HCT116 (cell line): ENCODE results near the gene ATG16L1. TPM values are rescaled to one million over a fixed set of nuclear protein-coding genes. Genes with fewer than 3 reads are reported as not detected.

ENCODE experiments used
- ATAC-seq: fragments of 200-7000 bp; cut with Tn5 transposase; 2 replicates; pipeline ENCODE4 v1.9.1; 2020; ENCODE audit warnings: mild to moderate bottlenecking, moderate library complexity
- BruUV-seq: library from RNA; stranded (reverse); fragments of 400-500 nt; replicated peaks from 2 replicates; lab custom pipeline; 2021; lab: Mats Ljungman, UMichigan
- CTCF ChIA-PET: fragments of 300-600 bp; sonication (Branson Sonifier 250); formaldehyde crosslinking; loops from one replicate; lab custom pipeline; 2021; ENCODE audit warnings: antibody characterized with exemption; lab: Charles Lee
- POLR2A ChIA-PET: fragments of 300-600, 350-600 bp; sonication (Branson Sonifier 250); formaldehyde crosslinking; loops from one replicate; lab custom pipeline; 2021; ENCODE audit warnings: antibody characterized with exemption; lab: Charles Lee
- RAD21 ChIA-PET, 2 experiments: fragments of 300-600 bp; sonication (Branson Sonifier 250); formaldehyde crosslinking; loops; one replicate each; lab custom pipeline; 2023; ENCODE audit warnings: low total read pairs in 2 of 2; ENCODE audit not compliant: uncharacterized antibody in 2 of 2, unreplicated experiment in 2 of 2, low non-redundant PET in 1 of 2; lab: Charles Lee
- DNase-seq: peaks from one replicate; pipeline ENCODE4 v3.0.0-alpha.2; 2010; ENCODE audit warnings: low read depth, low spot score
- H2AFZ ChIP-seq: fragments of 200-600 bp; shearing (Covaris generic), sonication (generic); 2 replicates; pipeline ENCODE4 v1.6.1; 2017; ENCODE audit warnings: low read depth, mixed run types, mixed read lengths, antibody characterized with exemption, low read length; ENCODE audit not compliant: poor library complexity, severe bottlenecking
- H3K27ac ChIP-seq: 2 replicates; pipeline ENCODE4 v1.5.1; 2012; ENCODE audit warnings: low read depth, low read length
- H3K27me3 ChIP-seq: fragments of 200-600 bp; sonication (generic); 2 replicates; pipeline ENCODE4 v1.6.1; 2016; ENCODE audit warnings: mixed run types, low read length, mixed read lengths; ENCODE audit not compliant: insufficient read depth
- H3K36me3 ChIP-seq, 2 experiments: fragments of 200-500 bp in 1 of 2; fragments of 200-600 bp in 1 of 2; sonication (Bioruptor generic) in 1 of 2; sonication (generic) in 1 of 2; 2 replicates each; pipeline versions ENCODE4 v1.5.1 to v1.6.1; 2014 to 2016; ENCODE audit warnings: low read length in 2 of 2, inconsistent platforms in 1 of 2, mixed read lengths in 1 of 2, mixed run types in 1 of 2; ENCODE audit not compliant: insufficient read depth in 2 of 2, control insufficient read depth in 1 of 2
- H3K4me1 ChIP-seq, 2 experiments: fragments of 200-600 bp in 1 of 2; sonication (generic) in 1 of 2; 2 replicates each; pipeline versions ENCODE4 v1.5.1 to v1.6.1; 2012 to 2017; ENCODE audit warnings: low read length in 2 of 2, inconsistent platforms in 1 of 2, mild to moderate bottlenecking in 1 of 2, mixed read lengths in 1 of 2, mixed run types in 1 of 2, moderate library complexity in 1 of 2; ENCODE audit not compliant: insufficient read depth in 2 of 2, control insufficient read depth in 1 of 2
- H3K4me2 ChIP-seq: fragments of 200-600 bp; sonication (generic); 2 replicates; pipeline ENCODE4 v1.6.1; 2017; ENCODE audit warnings: mixed run types, low read length, mixed read lengths
- H3K4me3 ChIP-seq, 2 experiments: fragments of 200-600 bp in 1 of 2; sonication (generic) in 1 of 2; replicated peaks in 1 of 2; 2 replicates each; pipeline ENCODE4 v1.5.1; 2011 to 2016; ENCODE audit warnings: low read length in 2 of 2, control low read depth in 1 of 2, low read depth in 1 of 2, mild to moderate bottlenecking in 1 of 2, mixed read lengths in 1 of 2, mixed run types in 1 of 2
- H3K79me2 ChIP-seq: fragments of 200-600 bp; sonication (generic); 2 replicates; pipeline ENCODE4 v1.6.1; 2017; ENCODE audit warnings: mild to moderate bottlenecking, mixed run types, low read length, moderate library complexity, mixed read lengths; ENCODE audit not compliant: insufficient read depth
- H3K9ac ChIP-seq: fragments of 200-600 bp; sonication (generic); 2 replicates; pipeline ENCODE4 v1.6.1; 2016; ENCODE audit warnings: low read length, mixed read lengths
- H3K9me2 ChIP-seq: fragments of 200-600 bp; sonication (generic), shearing (Covaris generic); 2 replicates; pipeline ENCODE4 v1.6.1; 2017; ENCODE audit warnings: mixed run types, mild to moderate bottlenecking, moderate library complexity; ENCODE audit not compliant: insufficient read depth
- H3K9me3 ChIP-seq, 2 experiments: fragments of 200-500 bp in 1 of 2; fragments of 200-600 bp in 1 of 2; sonication (Bioruptor generic) in 1 of 2; sonication (generic) in 1 of 2; 2 replicates each; pipeline ENCODE4 v1.6.1; 2014 to 2017; ENCODE audit warnings: low read length in 2 of 2, mixed read lengths in 2 of 2, inconsistent platforms in 1 of 2, low read depth in 1 of 2, mild to moderate bottlenecking in 1 of 2, mixed run types in 1 of 2, moderate library complexity in 1 of 2; ENCODE audit not compliant: control insufficient read depth in 1 of 2, insufficient read depth in 1 of 2
- H4K20me1 ChIP-seq: fragments of 200-600 bp; sonication (generic), shearing (Covaris generic); 2 replicates; pipeline ENCODE4 v1.6.1; 2017; ENCODE audit warnings: mixed run types, mild to moderate bottlenecking, moderate library complexity; ENCODE audit not compliant: insufficient read depth
- ELF1 ChIP-seq: IDR thresholded peaks from 2 replicates; pipeline ENCODE4 v1.6.1; 2012; ENCODE audit warnings: low read depth, borderline replicate concordance
- EZH2phosphoT487 ChIP-seq: fragments of 200-600 bp; IDR thresholded peaks from 2 replicates; pipeline ENCODE4 v1.6.1; 2018; ENCODE audit warnings: antibody characterized with exemption, borderline replicate concordance
- SRF ChIP-seq: IDR thresholded peaks from 2 replicates; pipeline ENCODE4 v1.6.1; 2012; ENCODE audit warnings: low read depth
- TCF7L2 ChIP-seq: IDR thresholded peaks from 2 replicates; pipeline ENCODE4 v1.7.0; 2011; ENCODE audit warnings: borderline replicate concordance, inconsistent platforms; ENCODE audit not compliant: insufficient read depth, insufficient read length; ENCODE audit errors: extremely low read depth
- YY1 ChIP-seq: IDR thresholded peaks from 2 replicates; pipeline ENCODE4 v1.6.1; 2011; ENCODE audit warnings: low read length, low read depth, moderate library complexity, mild to moderate bottlenecking; ENCODE audit not compliant: insufficient replicate concordance; ENCODE audit errors: extremely low read depth
- intact Hi-C: fragments of 100-400 bp; cut with micrococcal nuclease; formaldehyde crosslinking; loops from 2 replicates; pipeline ENCODE4 v1.10.0; 2022
- total RNA-seq: library from RNA; stranded (reverse); gene quantifications from one replicate; pipeline ENCODE4 v1.2.1, GENCODE V29; 2021; ENCODE audit not compliant: unreplicated experiment
- TF ChIP-seq, protein P1 (sequence below): IDR thresholded peaks from 2 replicates; pipeline ENCODE4 v1.6.1; 2011; ENCODE audit warnings: mild to moderate bottlenecking, low read length, moderate library complexity; ENCODE audit not compliant: insufficient replicate concordance; ENCODE audit errors: extremely low read depth
- TF ChIP-seq, protein P2 (sequence below), 3 experiments: fragments of 200-600 bp in 1 of 3; sonication (generic) in 1 of 3; IDR thresholded peaks in 2 of 3; conservative IDR thresholded peaks in 1 of 3; 2 replicates each; pipeline ENCODE4 v1.5.1; 2012 to 2017; ENCODE audit warnings: low read depth in 2 of 3, low read length in 2 of 3, antibody characterized with exemption in 1 of 3, borderline replicate concordance in 1 of 3, control low read depth in 1 of 3, mild to moderate bottlenecking in 1 of 3, mixed read lengths in 1 of 3, mixed run types in 1 of 3, moderate library complexity in 1 of 3; ENCODE audit not compliant: insufficient read depth in 1 of 3

Gene ATG16L1
- total RNA-seq, 1 experiment from 2014 or later: 43.4 TPM

DNA sequence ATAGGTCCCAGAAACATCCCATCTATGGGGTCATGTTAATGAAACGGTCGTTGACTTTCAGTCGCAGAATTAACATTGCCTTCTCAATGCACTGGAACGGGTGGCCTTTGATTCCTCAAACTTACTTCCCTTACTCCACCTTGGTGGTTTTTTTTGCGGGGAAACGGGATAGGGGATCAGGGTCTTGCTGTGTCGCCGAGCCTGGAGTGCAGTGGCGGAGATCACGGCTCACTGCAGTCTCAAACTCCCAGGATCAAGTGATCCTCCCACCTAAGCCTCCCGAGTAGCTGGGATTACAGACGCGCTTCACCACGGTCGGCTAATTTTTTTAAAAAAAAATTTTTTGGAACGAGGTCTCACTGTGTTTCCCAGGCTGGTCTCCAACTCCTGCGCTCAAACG, 754 bp downstream of the ATG16L1 start:
- Histone ChIP-seq H3K27me3 (no peaks in the 10 kb centered on the region), H3K4me3 (peak overlapping the region; percentile 89 to 91), H3K36me3 (peaks cover 6 to 11% of the 10 kb centered on the region in 2 experiments; a peak in 2 of 4 replicates), H3K27ac (peak overlapping the region; percentile 56), H3K9me3 (no peaks in the 10 kb centered on the region), H3K9ac (peak overlapping the region; percentile 91), H3K4me1 (peaks cover 17 to 39% of the 10 kb centered on the region in 2 experiments), H3K79me2 (peaks cover 57% of the 10 kb centered on the region), H3K4me2 (peak overlapping the region; percentile 73), H2AFZ (no peak overlapping the region), H3K9me2 (no peaks in the 10 kb centered on the region), H4K20me1 (peaks cover 3% of the 10 kb centered on the region; the same call in 1 of the 2 replicates)
- RAD21 ChIA-PET: no interaction called here
- intact Hi-C loops: loop anchor here (5.0 to 10.0 kb wide), 4 partner anchors 100 to 645 kb away; partner anchors contain the start of gene DGKD
- no peak for TF ChIP-seq EZH2phosphoT487
- no peak for TF ChIP-seq YY1
- TF ChIP-seq TCF7L2: no peak
- no peak for TF ChIP-seq SRF
- TF ChIP-seq, protein P1, sequence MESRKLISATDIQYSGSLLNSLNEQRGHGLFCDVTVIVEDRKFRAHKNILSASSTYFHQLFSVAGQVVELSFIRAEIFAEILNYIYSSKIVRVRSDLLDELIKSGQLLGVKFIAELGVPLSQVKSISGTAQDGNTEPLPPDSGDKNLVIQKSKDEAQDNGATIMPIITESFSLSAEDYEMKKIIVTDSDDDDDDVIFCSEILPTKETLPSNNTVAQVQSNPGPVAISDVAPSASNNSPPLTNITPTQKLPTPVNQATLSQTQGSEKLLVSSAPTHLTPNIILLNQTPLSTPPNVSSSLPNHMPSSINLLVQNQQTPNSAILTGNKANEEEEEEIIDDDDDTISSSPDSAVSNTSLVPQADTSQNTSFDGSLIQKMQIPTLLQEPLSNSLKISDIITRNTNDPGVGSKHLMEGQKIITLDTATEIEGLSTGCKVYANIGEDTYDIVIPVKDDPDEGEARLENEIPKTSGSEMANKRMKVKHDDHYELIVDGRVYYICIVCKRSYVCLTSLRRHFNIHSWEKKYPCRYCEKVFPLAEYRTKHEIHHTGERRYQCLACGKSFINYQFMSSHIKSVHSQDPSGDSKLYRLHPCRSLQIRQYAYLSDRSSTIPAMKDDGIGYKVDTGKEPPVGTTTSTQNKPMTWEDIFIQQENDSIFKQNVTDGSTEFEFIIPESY: no peak
- TF ChIP-seq, protein P2, sequence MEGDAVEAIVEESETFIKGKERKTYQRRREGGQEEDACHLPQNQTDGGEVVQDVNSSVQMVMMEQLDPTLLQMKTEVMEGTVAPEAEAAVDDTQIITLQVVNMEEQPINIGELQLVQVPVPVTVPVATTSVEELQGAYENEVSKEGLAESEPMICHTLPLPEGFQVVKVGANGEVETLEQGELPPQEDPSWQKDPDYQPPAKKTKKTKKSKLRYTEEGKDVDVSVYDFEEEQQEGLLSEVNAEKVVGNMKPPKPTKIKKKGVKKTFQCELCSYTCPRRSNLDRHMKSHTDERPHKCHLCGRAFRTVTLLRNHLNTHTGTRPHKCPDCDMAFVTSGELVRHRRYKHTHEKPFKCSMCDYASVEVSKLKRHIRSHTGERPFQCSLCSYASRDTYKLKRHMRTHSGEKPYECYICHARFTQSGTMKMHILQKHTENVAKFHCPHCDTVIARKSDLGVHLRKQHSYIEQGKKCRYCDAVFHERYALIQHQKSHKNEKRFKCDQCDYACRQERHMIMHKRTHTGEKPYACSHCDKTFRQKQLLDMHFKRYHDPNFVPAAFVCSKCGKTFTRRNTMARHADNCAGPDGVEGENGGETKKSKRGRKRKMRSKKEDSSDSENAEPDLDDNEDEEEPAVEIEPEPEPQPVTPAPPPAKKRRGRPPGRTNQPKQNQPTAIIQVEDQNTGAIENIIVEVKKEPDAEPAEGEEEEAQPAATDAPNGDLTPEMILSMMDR (IDR thresholded peaks at IDR 0.05 in 2 of 3, conservative IDR thresholded peaks at IDR 0.05 in 1 of 3; ENCODE audit: borderline replicate concordance in 1 of 3, insufficient read depth in 1 of 3, low read depth in 2 of 3, low read length in 2 of 3): no peak
- no peak for TF ChIP-seq ELF1
- no peak for ATAC-seq
- CTCF ChIA-PET: interaction anchor here (1.6 kb wide), 1 partner anchor 395 kb away, joined by 3 read pairs; no protein-coding TSS in a partner anchor
- POLR2A ChIA-PET: no interaction called here
- no peak for DNase-seq
- TSS peak; percentile 42 for BruUV-seq
